ENCODE data around the gene FAM89B.

DNA sequence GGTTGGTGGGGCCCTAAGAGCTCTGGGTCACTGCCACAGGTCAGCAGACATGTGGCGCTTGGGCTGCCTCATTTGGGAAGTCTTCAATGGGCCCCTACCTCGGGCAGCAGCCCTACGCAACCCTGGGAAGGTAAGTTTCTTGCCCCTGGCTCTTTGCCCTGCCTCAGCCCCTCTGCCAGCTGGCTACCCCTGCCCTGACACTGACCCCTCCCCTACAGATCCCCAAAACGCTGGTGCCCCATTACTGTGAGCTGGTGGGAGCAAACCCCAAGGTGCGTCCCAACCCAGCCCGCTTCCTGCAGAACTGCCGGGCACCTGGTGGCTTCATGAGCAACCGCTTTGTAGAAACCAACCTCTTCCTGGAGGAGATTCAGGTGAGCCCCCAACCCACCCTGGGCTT is 45.6 kb upstream of the FAM89B start:
- TF ChIP-seq, protein P1, sequence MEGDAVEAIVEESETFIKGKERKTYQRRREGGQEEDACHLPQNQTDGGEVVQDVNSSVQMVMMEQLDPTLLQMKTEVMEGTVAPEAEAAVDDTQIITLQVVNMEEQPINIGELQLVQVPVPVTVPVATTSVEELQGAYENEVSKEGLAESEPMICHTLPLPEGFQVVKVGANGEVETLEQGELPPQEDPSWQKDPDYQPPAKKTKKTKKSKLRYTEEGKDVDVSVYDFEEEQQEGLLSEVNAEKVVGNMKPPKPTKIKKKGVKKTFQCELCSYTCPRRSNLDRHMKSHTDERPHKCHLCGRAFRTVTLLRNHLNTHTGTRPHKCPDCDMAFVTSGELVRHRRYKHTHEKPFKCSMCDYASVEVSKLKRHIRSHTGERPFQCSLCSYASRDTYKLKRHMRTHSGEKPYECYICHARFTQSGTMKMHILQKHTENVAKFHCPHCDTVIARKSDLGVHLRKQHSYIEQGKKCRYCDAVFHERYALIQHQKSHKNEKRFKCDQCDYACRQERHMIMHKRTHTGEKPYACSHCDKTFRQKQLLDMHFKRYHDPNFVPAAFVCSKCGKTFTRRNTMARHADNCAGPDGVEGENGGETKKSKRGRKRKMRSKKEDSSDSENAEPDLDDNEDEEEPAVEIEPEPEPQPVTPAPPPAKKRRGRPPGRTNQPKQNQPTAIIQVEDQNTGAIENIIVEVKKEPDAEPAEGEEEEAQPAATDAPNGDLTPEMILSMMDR (IDR thresholded peaks at IDR 0.05; ENCODE audit: poor library complexity, severe bottlenecking), result no peak
- TF ChIP-seq POLR2AphosphoS5 (IDR thresholded peaks at IDR 0.05) (no peak), SMC3 (conservative IDR thresholded peaks at IDR 0.05; ENCODE audit: poor library complexity) (no peak), EP300 (conservative IDR thresholded peaks at IDR 0.05; ENCODE audit: poor library complexity, severe bottlenecking) (no peak), EZH2 (IDR thresholded peaks at IDR 0.05; ENCODE audit: borderline replicate concordance, insufficient read depth, low read length, poor library complexity, severe bottlenecking) (no peak), MXI1 (conservative IDR thresholded peaks at IDR 0.05; ENCODE audit: poor library complexity, severe bottlenecking) (no peak)
- TF ChIP-seq, protein P2, sequence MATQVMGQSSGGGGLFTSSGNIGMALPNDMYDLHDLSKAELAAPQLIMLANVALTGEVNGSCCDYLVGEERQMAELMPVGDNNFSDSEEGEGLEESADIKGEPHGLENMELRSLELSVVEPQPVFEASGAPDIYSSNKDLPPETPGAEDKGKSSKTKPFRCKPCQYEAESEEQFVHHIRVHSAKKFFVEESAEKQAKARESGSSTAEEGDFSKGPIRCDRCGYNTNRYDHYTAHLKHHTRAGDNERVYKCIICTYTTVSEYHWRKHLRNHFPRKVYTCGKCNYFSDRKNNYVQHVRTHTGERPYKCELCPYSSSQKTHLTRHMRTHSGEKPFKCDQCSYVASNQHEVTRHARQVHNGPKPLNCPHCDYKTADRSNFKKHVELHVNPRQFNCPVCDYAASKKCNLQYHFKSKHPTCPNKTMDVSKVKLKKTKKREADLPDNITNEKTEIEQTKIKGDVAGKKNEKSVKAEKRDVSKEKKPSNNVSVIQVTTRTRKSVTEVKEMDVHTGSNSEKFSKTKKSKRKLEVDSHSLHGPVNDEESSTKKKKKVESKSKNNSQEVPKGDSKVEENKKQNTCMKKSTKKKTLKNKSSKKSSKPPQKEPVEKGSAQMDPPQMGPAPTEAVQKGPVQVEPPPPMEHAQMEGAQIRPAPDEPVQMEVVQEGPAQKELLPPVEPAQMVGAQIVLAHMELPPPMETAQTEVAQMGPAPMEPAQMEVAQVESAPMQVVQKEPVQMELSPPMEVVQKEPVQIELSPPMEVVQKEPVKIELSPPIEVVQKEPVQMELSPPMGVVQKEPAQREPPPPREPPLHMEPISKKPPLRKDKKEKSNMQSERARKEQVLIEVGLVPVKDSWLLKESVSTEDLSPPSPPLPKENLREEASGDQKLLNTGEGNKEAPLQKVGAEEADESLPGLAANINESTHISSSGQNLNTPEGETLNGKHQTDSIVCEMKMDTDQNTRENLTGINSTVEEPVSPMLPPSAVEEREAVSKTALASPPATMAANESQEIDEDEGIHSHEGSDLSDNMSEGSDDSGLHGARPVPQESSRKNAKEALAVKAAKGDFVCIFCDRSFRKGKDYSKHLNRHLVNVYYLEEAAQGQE (IDR thresholded peaks at IDR 0.05; ENCODE audit: borderline replicate concordance), result no peak

All from neural cell (in vitro differentiated cells).